ENCODE measurements around the gene IL36G.

DNA sequence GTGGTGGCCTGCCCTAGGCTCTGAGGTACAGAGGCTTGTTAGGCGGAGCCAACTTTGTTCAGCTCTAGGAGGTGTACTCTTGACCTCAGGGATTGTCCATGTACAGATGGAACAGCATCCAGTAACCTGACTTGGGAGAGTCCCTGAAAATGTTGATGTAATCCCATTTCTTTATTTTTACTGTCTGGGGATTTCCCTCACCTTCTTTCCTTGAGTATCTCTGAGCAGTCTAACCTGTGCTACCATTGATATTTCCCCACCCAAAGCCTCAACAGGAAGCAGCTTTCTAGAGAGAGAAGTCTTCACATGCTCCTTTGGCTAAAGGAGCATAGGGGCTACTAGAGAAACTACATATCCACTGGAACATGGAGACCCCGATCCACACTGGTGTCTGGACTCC is 37.8 kb downstream of the IL36G start:
- TF ChIP-seq, protein P1, sequence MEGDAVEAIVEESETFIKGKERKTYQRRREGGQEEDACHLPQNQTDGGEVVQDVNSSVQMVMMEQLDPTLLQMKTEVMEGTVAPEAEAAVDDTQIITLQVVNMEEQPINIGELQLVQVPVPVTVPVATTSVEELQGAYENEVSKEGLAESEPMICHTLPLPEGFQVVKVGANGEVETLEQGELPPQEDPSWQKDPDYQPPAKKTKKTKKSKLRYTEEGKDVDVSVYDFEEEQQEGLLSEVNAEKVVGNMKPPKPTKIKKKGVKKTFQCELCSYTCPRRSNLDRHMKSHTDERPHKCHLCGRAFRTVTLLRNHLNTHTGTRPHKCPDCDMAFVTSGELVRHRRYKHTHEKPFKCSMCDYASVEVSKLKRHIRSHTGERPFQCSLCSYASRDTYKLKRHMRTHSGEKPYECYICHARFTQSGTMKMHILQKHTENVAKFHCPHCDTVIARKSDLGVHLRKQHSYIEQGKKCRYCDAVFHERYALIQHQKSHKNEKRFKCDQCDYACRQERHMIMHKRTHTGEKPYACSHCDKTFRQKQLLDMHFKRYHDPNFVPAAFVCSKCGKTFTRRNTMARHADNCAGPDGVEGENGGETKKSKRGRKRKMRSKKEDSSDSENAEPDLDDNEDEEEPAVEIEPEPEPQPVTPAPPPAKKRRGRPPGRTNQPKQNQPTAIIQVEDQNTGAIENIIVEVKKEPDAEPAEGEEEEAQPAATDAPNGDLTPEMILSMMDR (IDR thresholded peaks at IDR 0.05 in 8 of 11, conservative IDR thresholded peaks at IDR 0.05 in 3 of 11): no peak
- no peak for TF ChIP-seq POLR2A (IDR thresholded peaks at IDR 0.05)

All from spleen (tissue), 7 donors.